GOT3 (cell line): ENCODE measurements around the gene EEPD1.
A peak's percentile ranks its signal among the peaks of the same experiment; 100 is the strongest.
"Not testable (repeated sequence)": the region's sequence is repeated elsewhere in the genome, so short reads cannot be mapped to it uniquely, and the experiment has no call there.

ENCODE experiments used
- DNase-seq: peaks from one replicate; lab custom pipeline; 2025; ENCODE audit warnings: mixed read lengths; lab: John Stamatoyannopoulos, UW

EEPD1 gene

DNA sequence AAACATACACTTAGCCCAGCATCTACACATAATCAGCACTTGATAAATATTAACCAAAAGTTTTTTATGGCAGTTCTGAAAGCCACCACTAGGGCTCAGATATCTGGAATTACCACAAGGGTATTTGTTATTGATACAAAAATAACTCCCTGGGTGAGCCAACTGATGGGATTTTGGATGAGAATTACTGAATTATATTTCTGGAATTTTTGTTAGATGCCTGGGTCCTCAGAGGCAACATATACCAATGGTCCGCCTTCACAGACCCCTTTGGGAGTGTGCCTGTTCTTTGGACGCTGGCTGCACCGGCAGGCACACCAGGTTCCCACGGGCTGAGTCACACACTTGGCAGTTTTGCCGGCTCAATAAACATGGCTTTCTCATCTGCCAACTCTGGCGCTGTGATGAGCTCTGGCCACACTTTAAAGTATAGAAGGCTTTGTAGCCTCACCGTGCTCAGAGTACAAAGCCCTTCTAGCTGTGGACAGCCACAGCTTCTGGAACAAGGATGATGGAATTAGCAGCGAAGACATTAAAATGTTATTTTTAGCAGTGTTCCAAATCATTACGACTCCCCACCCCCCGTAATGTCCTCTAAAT lies 24.5 kb upstream of the EEPD1 start:
- DNase-seq: peak; percentile 62

GRCh38 chr7:36129048-36129534 lies 24.0 kb upstream of the EEPD1 start:
- no peak for DNase-seq

DNA sequence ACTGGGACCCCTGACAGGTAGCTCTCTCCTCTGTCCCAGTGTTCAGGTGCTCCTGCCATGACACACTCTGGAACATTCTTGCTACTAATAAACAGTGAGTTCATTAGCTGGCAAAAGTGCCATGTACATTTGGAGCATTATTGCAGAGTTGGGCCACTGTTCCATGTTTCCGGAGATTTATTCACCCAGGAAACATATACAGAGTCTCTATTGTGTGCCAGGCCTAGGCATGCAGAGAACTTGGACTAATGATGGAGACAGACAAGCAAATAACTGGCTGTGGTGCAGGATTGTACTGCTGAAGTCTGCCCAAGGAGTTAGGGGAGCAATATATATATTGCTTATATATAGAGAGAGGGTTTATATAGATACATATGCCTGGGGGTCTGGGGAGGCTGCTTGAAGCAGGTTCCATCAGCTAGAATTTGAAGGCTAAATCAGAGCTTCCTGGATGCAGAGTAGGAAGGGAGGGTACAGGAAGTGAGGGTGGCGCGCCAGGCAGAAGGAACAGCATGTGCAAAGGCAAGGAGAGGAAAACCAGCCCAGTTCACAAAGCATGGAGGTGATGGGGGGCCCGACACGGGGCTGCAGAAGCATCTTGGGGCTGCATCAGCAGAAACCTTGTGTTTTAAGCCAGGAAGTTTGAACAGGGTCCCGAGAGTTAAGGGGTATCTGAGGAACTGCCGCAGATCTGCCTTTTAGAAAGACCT lies 22.7 kb upstream of the EEPD1 start:
- DNase-seq: no peak

DNA sequence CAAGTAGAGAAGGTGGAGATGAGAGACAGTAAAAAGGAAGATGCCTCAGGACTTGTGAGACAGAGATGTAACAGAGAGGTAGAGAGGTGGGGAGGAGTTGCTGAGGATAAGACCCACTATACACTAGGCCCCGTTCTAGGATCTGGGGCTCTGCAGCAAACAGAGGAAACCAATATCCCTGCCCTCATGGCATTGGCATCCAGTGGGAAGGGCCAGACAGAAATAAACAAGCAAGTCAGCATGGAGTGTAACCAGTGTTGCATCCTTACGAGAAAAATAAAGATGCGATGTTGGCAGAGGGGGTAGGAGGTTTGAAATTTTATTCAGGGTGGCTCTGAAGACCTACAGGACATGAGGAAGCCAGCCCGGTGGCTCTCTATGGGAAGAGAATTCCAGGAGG lies 22.0 kb upstream of the EEPD1 start:
- DNase-seq: no peak

DNA sequence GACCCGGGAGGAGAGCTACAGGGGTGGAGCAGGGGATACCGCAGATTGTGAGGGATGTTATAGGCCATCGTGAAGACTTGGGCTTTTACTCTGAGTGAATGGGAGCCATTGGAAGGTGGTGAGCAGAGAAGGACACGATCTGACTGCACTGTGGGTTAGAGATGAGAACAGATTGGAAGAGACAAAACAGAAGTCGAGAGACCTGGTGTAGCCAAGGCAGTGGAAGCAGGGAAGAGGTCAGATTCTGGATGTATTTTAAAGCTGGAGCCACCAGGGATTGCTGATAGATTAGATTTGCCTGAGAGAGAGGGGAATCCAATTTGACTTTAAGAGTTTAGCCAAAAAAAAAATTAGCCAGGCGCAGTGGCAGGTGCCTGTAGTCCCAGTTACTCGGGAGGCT lies 21.6 kb upstream of the EEPD1 start:
- no peak for DNase-seq

GRCh38 chr7:36132012-36132411 lies 21.0 kb upstream of the EEPD1 start:
- DNase-seq: no peak

DNA sequence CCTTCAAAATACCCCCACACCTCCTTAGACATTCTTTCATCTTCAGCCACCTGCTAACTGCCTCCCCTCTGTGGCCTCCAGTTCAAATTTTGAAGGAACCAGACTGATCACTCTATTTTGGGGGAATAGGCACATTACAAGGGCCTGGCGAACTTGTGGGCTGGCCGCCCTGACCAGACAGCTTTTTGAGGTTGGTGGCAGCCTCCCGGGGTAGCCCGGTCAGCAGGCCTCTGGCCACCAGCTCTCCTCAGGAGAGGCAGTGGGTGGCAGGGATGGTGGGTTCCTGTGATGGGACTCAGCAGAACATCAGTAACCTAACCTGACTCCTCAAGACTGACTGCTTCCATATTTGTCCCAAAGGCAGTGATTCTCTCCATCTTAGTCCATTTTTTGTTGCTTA lies 17.4 kb upstream of the EEPD1 start:
- DNase-seq: no peak

DNA sequence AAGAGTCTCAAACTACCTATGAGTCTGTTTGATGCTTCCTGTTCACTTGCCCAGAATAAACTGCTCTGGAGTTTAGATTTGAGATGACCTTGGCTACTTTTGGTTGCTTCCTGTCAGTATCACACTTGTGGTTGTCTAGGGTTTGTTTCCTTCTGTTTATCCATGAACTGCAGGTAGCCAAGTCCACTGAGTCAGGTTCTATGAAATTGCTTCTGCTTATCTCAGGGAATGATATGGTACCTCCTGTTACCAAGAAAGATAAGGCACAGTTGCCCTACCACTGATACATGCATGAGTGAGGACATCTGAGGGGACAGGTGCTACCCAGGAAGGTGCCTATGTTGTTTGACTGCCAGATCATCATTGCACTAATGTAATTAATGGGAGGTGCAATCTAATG lies 15.8 kb upstream of the EEPD1 start:
- DNase-seq: no peak

GRCh38 chr7:36137754-36138153 lies 15.3 kb upstream of the EEPD1 start:
- no peak for DNase-seq

DNA sequence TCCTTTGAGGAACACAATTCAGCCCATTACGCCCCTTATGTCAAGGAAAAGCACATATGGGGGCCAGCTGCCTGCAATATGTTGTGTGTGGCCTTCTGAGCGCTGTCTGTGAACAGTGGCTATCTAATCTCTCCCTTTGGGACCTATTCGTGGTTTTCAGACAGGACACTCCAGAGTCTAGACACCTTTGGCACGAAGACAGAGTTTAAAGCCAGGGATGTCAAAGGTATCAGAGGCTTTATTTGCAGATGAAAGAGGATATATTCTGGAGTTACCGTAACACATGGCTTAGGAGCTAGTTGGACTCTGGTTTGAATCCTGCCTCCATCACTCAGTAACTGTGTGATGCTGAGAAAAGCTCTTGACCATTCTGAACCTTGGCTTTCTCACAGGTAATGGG lies 14.8 kb upstream of the EEPD1 start:
- DNase-seq: no peak

- no peak for DNase-seq
Measured at GRCh38 chr7:36141351-36141750, 11.7 kb upstream of the EEPD1 start.

DNA sequence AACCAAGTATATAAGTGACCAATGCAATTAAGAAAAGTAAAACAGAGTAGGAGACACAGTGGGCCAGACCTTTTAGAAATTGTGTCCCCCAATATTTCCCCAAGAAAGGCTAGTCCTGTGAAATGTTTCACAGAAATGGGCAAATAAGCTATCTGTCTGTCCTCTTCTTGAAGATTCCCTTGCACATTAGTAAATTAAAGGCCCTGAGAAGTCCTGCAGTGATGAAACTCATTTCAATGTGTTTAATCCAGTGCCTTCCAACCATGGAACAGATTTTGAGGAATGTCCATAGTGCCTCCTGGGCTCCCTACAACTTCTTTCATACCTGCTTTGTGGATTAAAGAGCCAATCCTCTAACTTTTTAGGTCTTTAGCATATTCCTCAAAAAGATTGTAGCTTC lies 11.2 kb upstream of the EEPD1 start:
- no peak for DNase-seq

GRCh38 chr7:36144189-36144588 lies 8.9 kb upstream of the EEPD1 start:
- no peak for DNase-seq

DNA sequence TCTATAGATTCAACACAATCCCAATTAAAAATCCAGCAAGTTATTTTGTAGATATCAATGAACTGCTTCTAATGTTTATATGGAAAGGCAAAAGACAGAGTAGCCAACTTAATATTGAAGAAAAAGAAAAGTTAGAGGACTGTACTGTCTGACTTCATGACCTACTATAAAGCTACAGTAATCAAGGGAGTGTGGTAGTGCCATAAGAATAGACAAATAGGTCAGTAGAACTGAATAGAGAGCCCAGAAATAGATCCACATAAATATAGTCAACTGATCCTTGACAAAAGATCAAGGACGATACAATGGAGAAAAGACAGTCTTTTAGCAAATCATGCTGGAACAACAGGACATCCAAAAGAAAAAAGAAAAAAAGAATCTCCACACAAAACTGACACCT lies 7.4 kb upstream of the EEPD1 start:
- DNase-seq: no peak

DNA sequence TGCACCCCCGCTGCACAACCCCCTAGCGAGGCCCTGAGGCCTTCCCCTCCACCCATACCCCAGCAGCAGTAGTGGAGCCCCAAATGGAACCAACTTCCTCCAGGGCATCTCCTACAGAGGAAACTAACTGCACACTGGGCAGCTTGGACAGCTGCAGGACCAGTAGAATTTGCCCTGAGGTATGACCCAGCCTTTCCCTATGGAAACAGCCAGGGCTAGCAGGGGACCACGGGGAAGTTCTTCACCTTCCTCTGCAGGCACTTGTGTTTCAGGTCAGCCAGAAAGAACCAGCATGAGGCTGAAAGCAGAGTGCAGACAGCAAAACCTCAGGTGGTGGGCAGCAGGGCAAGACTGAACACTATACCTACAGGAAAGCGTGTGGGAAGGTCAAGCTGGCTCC lies 5.7 kb upstream of the EEPD1 start:
- no peak for DNase-seq

GRCh38 chr7:36148422-36149065 lies 4.5 kb upstream of the EEPD1 start:
- no peak for DNase-seq

- not testable (repeated sequence) for DNase-seq
Measured at GRCh38 chr7:36149240-36149639, 3.8 kb upstream of the EEPD1 start.

- DNase-seq: no peak
Measured at GRCh38 chr7:36149694-36150452, 3.2 kb upstream of the EEPD1 start.

DNA sequence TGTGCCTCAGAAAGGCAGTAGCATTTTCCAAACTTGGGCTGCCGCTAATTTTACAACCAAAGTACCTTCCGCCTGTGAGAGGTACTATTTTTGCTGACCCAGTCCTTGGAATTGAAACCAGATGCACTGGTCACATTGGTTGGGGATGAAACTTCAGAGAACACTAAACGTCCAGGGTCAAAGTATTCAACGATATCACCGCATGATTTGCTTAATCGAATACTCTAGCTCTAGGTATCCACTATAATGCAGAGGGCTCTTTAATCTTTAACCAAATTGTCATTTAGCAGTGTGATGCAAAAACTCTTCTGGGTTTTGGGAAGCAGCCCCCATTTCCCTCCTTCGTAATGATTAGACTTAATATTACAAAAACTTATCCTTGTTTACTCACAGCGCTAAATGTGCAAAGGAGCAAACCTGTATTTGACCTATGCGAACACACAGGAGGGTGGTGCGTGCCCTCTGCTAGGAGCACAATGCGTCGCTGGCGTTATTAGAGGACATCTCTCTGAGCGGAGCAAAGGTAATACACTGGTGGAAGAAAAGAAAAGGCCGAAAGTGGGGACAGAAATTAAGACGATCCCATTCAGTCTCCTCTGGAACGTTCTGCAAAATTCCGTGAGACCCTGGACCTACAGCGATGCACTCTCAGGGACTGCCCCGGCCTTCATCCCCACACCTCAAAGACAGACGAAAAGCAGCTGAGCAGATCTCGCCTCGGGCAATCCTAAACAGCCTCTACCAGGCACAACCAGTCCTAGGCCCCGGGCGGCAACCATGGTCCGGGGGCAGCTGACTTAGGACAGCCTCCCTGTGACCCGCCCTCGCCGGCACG lies 916 bp upstream of the EEPD1 start:
- DNase-seq: no peak

- no peak for DNase-seq
Measured at GRCh38 chr7:36153571-36154097, 580 bp downstream of the EEPD1 start.
